Sigmoid colon (tissue), 7 donors: ENCODE measurements around the gene ZNF786. TPM values are rescaled to one million over a fixed set of nuclear protein-coding genes. Genes with fewer than 3 reads are reported as not detected.

Experiments used
- DNase-seq: peaks from one replicate; pipeline ENCODE4 v3.0.0-alpha.2; 2019
- H3K27ac ChIP-seq, 4 donors: fragments of 200-600 bp; sonication (generic); one replicate each; pipeline ENCODE4 v1.5.1; 2016 to 2019; ENCODE audit warnings: mild to moderate bottlenecking in 1 of 4
- H3K27me3 ChIP-seq, 3 donors: fragments of 200-600 bp; sonication (generic); one replicate each; pipeline ENCODE4 v1.5.1; 2019; ENCODE audit warnings: mild to moderate bottlenecking in 1 of 3
- H3K36me3 ChIP-seq, 4 donors: fragments of 200-600 bp; sonication (generic); one replicate each; pipeline ENCODE4 v1.5.1; 2016 to 2019
- H3K4me1 ChIP-seq, 4 donors: fragments of 200-600 bp; sonication (generic); one replicate each; pipeline ENCODE4 v1.5.1; 2017 to 2019
- H3K4me3 ChIP-seq, 4 donors: fragments of 200-600 bp; sonication (generic); one replicate each; pipeline ENCODE4 v1.5.1; 2017 to 2019; ENCODE audit warnings: mild to moderate bottlenecking in 2 of 4, moderate library complexity in 1 of 4
- H3K9me3 ChIP-seq, 4 donors: fragments of 200-600 bp in 3 of 4; sonication (generic) in 3 of 4; one replicate each; pipeline versions ENCODE4 v1.5.1 to v1.6.1; 2013 to 2019
- CTCF ChIP-seq, 4 experiments: fragments of 450-650 bp in 3 of 4; fragments of 200-600 bp in 1 of 4; IDR thresholded peaks; one replicate each; pipeline ENCODE4 v1.5.1; 2016 to 2019; ENCODE audit warnings: antibody characterized with exemption in 4 of 4, mild to moderate bottlenecking in 3 of 4, moderate library complexity in 2 of 4
- EP300 ChIP-seq, 4 donors: sonication (generic); formaldehyde crosslinking; IDR thresholded peaks; one replicate each; pipeline ENCODE4 v1.6.1; 2017; ENCODE audit warnings: antibody characterized with exemption in 4 of 4
- POLR2A ChIP-seq, 2 donors: fragments of 450-650 bp; IDR thresholded peaks; one replicate each; pipeline ENCODE4 v1.6.1; 2016; ENCODE audit warnings: antibody characterized with exemption in 2 of 2, mild to moderate bottlenecking in 2 of 2, moderate library complexity in 2 of 2
- POLR2AphosphoS5 ChIP-seq, 4 donors: sonication (generic); formaldehyde crosslinking; IDR thresholded peaks; one replicate each; pipeline ENCODE4 v1.6.1; 2017; ENCODE audit warnings: antibody characterized with exemption in 4 of 4
- WGBS, 2 donors: extraction: QIAGEN DNeasy Blood & Tissue Kit; methylation state at CpG; one replicate each; pipeline ENCODE4 v1.1.7; 2013; 5-methylcytosine and 5-hydroxymethylcytosine counted together
- intact Hi-C: fragments of 100-400 bp; cut with DNase I; formaldehyde crosslinking; loops from one replicate; pipeline ENCODE4 v1.15.1; 2023
- polyA plus RNA-seq, 3 donors: library from polyadenylated mRNA; stranded (reverse); fragments of 200-250 nt; gene quantifications; one replicate each; pipeline ENCODE4 v1.2.3, GENCODE V29; 2013
- total RNA-seq, 4 donors: library from RNA; depleted of rRNA; stranded (reverse); fragments of >200 nt; gene quantifications; one replicate each; pipeline ENCODE4 v1.1.0, GENCODE V29; 2016
- donor health status: healthy with polysubstance abuse.
- donor health status: Bipolar disorder and iron deficiency.
- donor health status: healthy.

ZNF786 gene
- total and polyA plus RNA-seq, 7 donors, result 0.60 to 6.9 (median 3.8) TPM

- no peaks in the 10 kb centered on the region for H3K27me3 ChIP-seq
- intact Hi-C loops, result no loop called here
- H3K9me3 ChIP-seq, result no peaks in the 10 kb centered on the region
- peak; percentile 9 for DNase-seq
- peaks cover 0 to 17% (median 1%) of the 10 kb centered on the region in 4 donors for H3K36me3 ChIP-seq
- 92 to 94% methylated on average over 12 of the region's 12 CpGs for WGBS, 2 donors
- H3K4me3 ChIP-seq, result no peak overlapping the region
- H3K27ac ChIP-seq, result no peak overlapping the region
- no peak for TF ChIP-seq POLR2AphosphoS5 (IDR thresholded peaks at IDR 0.05)
- TF ChIP-seq EP300 (IDR thresholded peaks at IDR 0.05), result no peak
- no peak for TF ChIP-seq POLR2A (IDR thresholded peaks at IDR 0.05)
- TF ChIP-seq CTCF (IDR thresholded peaks at IDR 0.05), result no peak
- H3K4me1 ChIP-seq, result no peaks in the 10 kb centered on the region
Observed at GRCh38 chr7:149109969-149110368, 19.5 kb upstream of the ZNF786 start.

GRCh38 chr7:149104749-149105148 lies 14.2 kb upstream of the ZNF786 start:
- TF ChIP-seq EP300 (IDR thresholded peaks at IDR 0.05) (no peak), POLR2AphosphoS5 (IDR thresholded peaks at IDR 0.05) (no peak), CTCF (IDR thresholded peaks at IDR 0.05) (no peak), POLR2A (IDR thresholded peaks at IDR 0.05) (no peak)
- Histone ChIP-seq H3K27ac (no peak overlapping the region), H3K9me3 (no peaks in the 10 kb centered on the region), H3K27me3 (no peaks in the 10 kb centered on the region), H3K36me3 (peaks cover 0 to 25% (median 3%) of the 10 kb centered on the region in 4 donors), H3K4me1 (no peaks in the 10 kb centered on the region), H3K4me3 (no peak overlapping the region)
- intact Hi-C loops, result no loop called here
- 96 to 98% methylated on average over 25 of the region's 25 CpGs for WGBS, 2 donors
- no peak for DNase-seq

- Histone ChIP-seq H3K36me3 (peaks cover 0 to 25% (median 3%) of the 10 kb centered on the region in 4 donors), H3K4me3 (no peak overlapping the region), H3K27me3 (no peaks in the 10 kb centered on the region), H3K27ac (no peak overlapping the region), H3K4me1 (no peaks in the 10 kb centered on the region), H3K9me3 (no peaks in the 10 kb centered on the region)
- TF ChIP-seq POLR2A (IDR thresholded peaks at IDR 0.05), result no peak
- no peak for TF ChIP-seq EP300 (IDR thresholded peaks at IDR 0.05)
- no peak for TF ChIP-seq POLR2AphosphoS5 (IDR thresholded peaks at IDR 0.05)
- TF ChIP-seq CTCF (IDR thresholded peaks at IDR 0.05), result no peak
- 97% methylated on average over 35 of the region's 35 CpGs for WGBS, 2 donors
- intact Hi-C loops, result no loop called here
- DNase-seq, result no peak
Observed at GRCh38 chr7:149104214-149104613, 13.7 kb upstream of the ZNF786 start.

GRCh38 chr7:149103424-149103823 lies 12.9 kb upstream of the ZNF786 start:
- Histone ChIP-seq H3K9me3 (no peaks in the 10 kb centered on the region), H3K27me3 (no peaks in the 10 kb centered on the region), H3K27ac (no peak overlapping the region), H3K4me3 (no peak overlapping the region), H3K36me3 (peaks cover 0 to 24% (median 3%) of the 10 kb centered on the region in 4 donors), H3K4me1 (no peaks in the 10 kb centered on the region)
- no peak for DNase-seq
- TF ChIP-seq CTCF (IDR thresholded peaks at IDR 0.05) (no peak), POLR2A (IDR thresholded peaks at IDR 0.05) (no peak), EP300 (IDR thresholded peaks at IDR 0.05) (no peak), POLR2AphosphoS5 (IDR thresholded peaks at IDR 0.05) (no peak)
- WGBS, 2 donors, result 95 to 96% methylated on average over 9 of the region's 9 CpGs
- intact Hi-C loops, result no loop called here

GRCh38 chr7:149102666-149103065 lies 12.1 kb upstream of the ZNF786 start:
- DNase-seq, result no peak
- Histone ChIP-seq H3K36me3 (peaks cover 0 to 22% (median 3%) of the 10 kb centered on the region in 4 donors), H3K4me3 (no peak overlapping the region), H3K27ac (no peak overlapping the region), H3K4me1 (no peaks in the 10 kb centered on the region), H3K27me3 (no peaks in the 10 kb centered on the region), H3K9me3 (no peaks in the 10 kb centered on the region)
- TF ChIP-seq EP300 (IDR thresholded peaks at IDR 0.05) (no peak), POLR2A (IDR thresholded peaks at IDR 0.05) (no peak), POLR2AphosphoS5 (IDR thresholded peaks at IDR 0.05) (no peak), CTCF (IDR thresholded peaks at IDR 0.05) (no peak)
- WGBS, 2 donors, result 76 to 86% methylated on average over 1 of the region's 1 CpG
- intact Hi-C loops, result no loop called here
